ENCODE data around the gene CDK1.
"Not testable (repeated sequence)": the region's sequence is repeated elsewhere in the genome, so short reads cannot be mapped to it uniquely, and the experiment has no call there.

Gene CDK1

GRCh38 chr10:60817398-60817805 lies 39.1 kb downstream of the CDK1 start:
- DNase-seq (ENCODE audit: low read depth): no peak

- no peak for DNase-seq (ENCODE audit: low read depth)
Measured at GRCh38 chr10:60818134-60818770, 40.0 kb downstream of the CDK1 start.

DNA sequence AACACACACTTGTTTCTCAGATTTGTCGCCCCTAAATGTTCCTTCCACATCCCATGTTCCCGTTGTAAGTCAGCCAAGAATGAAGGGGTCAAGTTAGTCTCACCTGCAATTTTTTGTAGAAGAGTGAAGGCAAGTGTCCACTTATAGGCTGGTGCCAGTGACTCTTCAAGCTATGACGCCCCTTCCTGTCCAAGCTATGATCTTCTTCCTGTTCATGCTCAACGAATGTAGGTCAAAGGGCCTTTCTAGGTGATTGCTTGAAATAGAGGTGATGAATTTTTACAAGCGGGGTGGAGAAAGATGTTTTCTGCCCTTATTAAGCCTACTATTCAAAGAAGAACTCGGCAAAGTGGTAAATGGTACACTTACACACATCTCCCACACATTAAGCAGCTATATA lies 41.0 kb downstream of the CDK1 start:
- no peak for DNase-seq (ENCODE audit: low read depth)

DNA sequence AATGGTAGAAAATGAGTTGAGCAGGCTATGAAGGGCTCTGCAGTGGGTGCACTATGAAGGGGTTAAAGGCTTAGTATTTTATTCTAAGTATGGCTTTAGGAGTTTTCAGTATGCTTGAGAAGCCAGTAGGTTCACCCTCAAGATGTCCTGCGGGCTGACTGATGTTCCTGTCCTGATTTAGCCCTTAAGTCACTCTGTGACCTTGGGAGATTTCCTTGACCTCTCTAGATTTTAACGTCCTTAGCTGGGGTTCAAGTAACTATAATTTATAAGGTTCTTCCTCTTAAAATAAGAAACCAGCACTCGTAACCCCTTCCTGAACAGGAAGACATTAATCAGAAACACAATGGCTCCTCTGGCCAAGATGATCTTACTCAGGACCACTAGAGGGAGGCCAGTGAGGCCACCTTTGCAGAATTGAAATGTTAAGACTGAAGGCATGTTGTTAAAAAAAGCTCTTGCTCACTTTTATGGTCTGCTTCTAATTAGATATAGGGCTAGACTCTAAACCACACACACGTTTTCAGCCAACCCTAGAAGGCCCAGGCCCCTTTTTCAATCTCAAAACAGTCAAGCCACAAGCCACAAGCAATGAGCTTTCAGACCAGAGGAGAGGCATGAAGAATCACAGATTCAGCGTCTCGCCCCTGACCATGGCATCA lies 41.9 kb downstream of the CDK1 start:
- no peak for DNase-seq (ENCODE audit: low read depth)

DNA sequence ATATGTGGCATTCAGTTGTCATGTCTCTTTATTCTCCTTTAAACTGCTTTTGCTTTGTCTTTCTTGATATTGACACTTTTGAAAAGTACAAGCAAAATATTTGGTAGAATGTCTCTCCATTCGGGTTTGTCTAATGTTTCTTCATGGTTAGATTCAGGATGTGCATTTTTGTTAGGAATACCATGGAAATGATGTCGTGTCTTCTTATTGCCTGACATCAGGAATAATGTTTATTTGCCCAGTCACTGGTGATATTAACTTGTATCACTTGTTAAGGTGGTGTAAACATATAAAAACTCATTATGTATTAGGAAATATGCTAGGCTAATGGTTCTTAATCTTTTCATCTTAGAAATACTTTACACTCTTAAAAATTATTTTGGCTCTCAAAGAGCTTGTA lies 43.4 kb downstream of the CDK1 start:
- DNase-seq (ENCODE audit: low read depth): no peak

DNA sequence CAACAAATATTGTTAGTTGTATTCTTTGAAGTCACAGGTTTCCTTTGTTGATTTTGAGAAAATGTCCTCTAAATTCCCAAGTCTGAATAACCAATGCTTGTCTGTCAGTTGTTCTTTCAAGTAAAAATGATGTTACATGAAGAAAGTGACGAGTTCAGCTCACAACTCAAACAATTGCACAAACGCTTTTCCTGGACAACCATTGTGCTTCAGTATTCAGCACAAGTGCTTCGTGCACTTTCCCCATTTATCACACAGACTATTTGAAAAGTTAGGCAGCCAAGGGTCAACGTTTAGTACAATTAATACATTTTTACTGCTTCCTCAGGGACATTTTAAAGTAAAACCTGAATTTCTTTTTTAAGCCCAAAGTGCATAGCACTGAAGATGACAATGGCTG lies 44.5 kb downstream of the CDK1 start:
- no peak for DNase-seq (ENCODE audit: low read depth)

GRCh38 chr10:60823324-60823723 lies 45.0 kb downstream of the CDK1 start:
- no peak for DNase-seq (ENCODE audit: low read depth)

DNA sequence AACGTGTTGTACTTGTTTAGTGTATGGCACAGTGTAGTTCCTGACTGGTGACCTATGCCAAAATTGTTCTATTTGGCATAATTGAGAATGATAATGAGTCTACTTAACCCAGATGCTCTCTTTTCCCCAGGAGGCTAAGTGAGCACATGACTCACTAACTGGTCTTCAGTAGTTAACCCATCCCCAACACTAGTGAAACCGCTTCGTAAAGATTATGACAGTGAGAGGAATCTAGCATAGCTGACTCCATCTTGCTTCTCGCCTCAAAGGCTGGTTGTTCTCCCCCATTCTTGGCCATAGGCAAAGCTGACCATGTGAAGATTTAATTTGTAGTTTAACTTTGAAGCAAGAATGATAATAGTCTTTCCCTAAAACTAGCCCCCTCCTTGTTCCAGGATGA lies 47.2 kb downstream of the CDK1 start:
- no peak for DNase-seq (ENCODE audit: low read depth)

DNA sequence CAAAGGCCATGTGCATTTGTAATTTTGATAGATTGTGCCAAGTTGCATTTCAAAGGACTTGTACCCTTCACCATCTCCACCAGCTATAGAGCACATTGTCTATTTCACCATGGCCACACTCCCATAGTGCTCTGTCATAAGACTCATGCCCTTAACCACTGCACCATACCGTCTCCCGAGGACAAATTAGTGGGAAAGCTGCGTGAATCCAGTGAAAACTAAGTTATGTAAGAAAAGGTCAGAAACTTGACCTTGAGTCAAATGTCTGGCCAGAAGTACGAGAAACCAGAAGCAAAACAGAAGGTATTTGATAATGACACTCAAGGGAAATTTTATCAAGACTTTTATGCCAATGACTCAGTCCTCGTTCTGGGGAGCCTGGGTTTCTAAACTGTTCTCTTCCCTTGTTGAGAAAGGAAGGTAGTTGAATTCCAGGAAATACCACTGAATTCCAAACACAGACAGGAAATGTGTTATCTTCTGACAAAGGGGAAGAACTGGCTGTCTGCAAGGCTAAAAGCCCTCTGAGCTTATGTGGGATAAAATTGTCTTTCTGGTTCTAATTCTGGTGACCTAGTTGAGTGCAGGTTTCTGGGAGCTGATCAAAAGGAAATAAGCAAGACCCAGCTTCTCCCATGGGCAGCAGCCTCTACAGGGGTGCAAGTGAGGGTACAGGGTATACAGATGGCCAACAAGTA lies 49.7 kb downstream of the CDK1 start:
- no peak for DNase-seq (ENCODE audit: low read depth)

GRCh38 chr10:60828489-60828852 lies 50.2 kb downstream of the CDK1 start:
- DNase-seq (ENCODE audit: low read depth): no peak

DNA sequence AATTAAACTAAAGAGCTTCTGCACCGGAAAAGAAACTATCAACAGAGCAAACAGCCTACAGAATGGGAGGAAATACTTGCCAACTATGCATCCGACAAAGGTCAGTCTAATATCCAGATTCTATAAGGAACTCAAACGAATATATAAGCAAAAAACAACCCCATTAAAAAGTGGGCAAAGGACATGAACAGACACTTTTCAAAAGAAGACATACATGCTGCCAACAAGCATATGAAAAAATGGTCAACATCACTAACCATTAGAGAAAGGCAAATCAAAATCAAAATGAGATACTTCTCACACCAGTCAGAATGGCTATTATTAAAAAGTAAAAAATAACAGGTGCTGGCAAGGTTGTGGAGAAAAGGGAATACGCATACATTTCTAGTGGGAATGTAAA lies 53.9 kb downstream of the CDK1 start:
- DNase-seq (ENCODE audit: low read depth): not testable (repeated sequence)

GRCh38 chr10:60834401-60834800 lies 56.1 kb downstream of the CDK1 start:
- no peak for DNase-seq (ENCODE audit: low read depth)

GRCh38 chr10:60835049-60835448 lies 56.8 kb downstream of the CDK1 start:
- no peak for DNase-seq (ENCODE audit: low read depth)

GRCh38 chr10:60841227-60841626 lies 62.9 kb downstream of the CDK1 start:
- DNase-seq (ENCODE audit: low read depth): not testable (repeated sequence)

GRCh38 chr10:60842694-60843093 lies 64.4 kb downstream of the CDK1 start:
- no peak for DNase-seq (ENCODE audit: low read depth)

Measured in T-helper 22 cell (primary cell).